Measurements from ENCODE around the gene VWA8. TPM values are rescaled to one million over a fixed set of nuclear protein-coding genes. Genes with fewer than 3 reads are reported as not detected.

Gene VWA8
- polyA plus RNA-seq, 1 donor (not counting 4 experiments of a cell fraction or from before 2014, with no cell fraction given): 17.8 TPM

- Histone ChIP-seq H4K20me1 (ENCODE audit: control insufficient read depth, extremely low read depth, insufficient read depth, low read length) (no peaks in the 10 kb centered on the region), H3K4me2 (ENCODE audit: control insufficient read depth, extremely low read depth, insufficient read depth, low read depth, low read length) (no peak overlapping the region), H3K27ac (ENCODE audit: control insufficient read depth, insufficient read depth, low read length) (no peak overlapping the region), H3K9me1 (ENCODE audit: control insufficient read depth, extremely low read depth, insufficient read depth, low read length) (no peaks in the 10 kb centered on the region), H3K27me3 (ENCODE audit: control insufficient read depth, extremely low read depth, insufficient read depth, low read length) (no peaks in the 10 kb centered on the region), H3K4me1 (ENCODE audit: control insufficient read depth, extremely low read depth, insufficient read depth, low read length) (no peaks in the 10 kb centered on the region), H3K9ac (ENCODE audit: control insufficient read depth, extremely low read depth, insufficient read depth, low read length) (no peak overlapping the region), H3K9me3 (ENCODE audit: control insufficient read depth, low read depth, low read length) (no peaks in the 10 kb centered on the region), H3K4me3 (ENCODE audit: control insufficient read depth in 2 of 3, extremely low read depth in 1 of 3, insufficient read depth in 2 of 3, low read depth in 1 of 3, low read length in 3 of 3) (no peak overlapping the region), H3K79me2 (ENCODE audit: control insufficient read depth, insufficient read depth, low read length) (no peaks in the 10 kb centered on the region), H2AFZ (ENCODE audit: control insufficient read depth, low read length) (no peak overlapping the region), H3K36me3 (ENCODE audit: control insufficient read depth in 2 of 2, extremely low read depth in 1 of 2, insufficient read depth in 2 of 2, low read length in 2 of 2) (peaks cover 0 to 2% of the 10 kb centered on the region in 2 experiments)
- dilution Hi-C loops (cut with MboI; ENCODE audit: extremely low pct_ligation_motif_present, low sequenced_read_pairs): no loop called here
- no peak for DNase-seq (ENCODE audit: low read depth, low spot score)
- peak; percentile 67 for FAIRE-seq
- TF ChIP-seq EZH2 (IDR thresholded peaks at IDR 0.05; ENCODE audit: low read length): no peak
- TF ChIP-seq, protein P1, sequence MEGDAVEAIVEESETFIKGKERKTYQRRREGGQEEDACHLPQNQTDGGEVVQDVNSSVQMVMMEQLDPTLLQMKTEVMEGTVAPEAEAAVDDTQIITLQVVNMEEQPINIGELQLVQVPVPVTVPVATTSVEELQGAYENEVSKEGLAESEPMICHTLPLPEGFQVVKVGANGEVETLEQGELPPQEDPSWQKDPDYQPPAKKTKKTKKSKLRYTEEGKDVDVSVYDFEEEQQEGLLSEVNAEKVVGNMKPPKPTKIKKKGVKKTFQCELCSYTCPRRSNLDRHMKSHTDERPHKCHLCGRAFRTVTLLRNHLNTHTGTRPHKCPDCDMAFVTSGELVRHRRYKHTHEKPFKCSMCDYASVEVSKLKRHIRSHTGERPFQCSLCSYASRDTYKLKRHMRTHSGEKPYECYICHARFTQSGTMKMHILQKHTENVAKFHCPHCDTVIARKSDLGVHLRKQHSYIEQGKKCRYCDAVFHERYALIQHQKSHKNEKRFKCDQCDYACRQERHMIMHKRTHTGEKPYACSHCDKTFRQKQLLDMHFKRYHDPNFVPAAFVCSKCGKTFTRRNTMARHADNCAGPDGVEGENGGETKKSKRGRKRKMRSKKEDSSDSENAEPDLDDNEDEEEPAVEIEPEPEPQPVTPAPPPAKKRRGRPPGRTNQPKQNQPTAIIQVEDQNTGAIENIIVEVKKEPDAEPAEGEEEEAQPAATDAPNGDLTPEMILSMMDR (optimal IDR thresholded peaks at IDR 0.05 in 1 of 3, IDR thresholded peaks at IDR 0.05 in 1 of 3, conservative IDR thresholded peaks at IDR 0.05 in 1 of 3; ENCODE audit: extremely low read depth in 1 of 3, insufficient read depth in 2 of 3, low read length in 3 of 3): peak in 2 of 3 experiments; percentile 22 to 40
Measured at GRCh38 chr13:41652735-41653361, 308.1 kb downstream of the VWA8 start.

- H3K4me3 ChIP-seq (ENCODE audit: control insufficient read depth in 2 of 3, extremely low read depth in 1 of 3, insufficient read depth in 2 of 3, low read depth in 1 of 3, low read length in 3 of 3): no peak overlapping the region
- DNase-seq (ENCODE audit: low read depth, low spot score): no peak
- peaks cover 0 to 2% of the 10 kb centered on the region in 2 experiments for H3K36me3 ChIP-seq (ENCODE audit: control insufficient read depth in 2 of 2, extremely low read depth in 1 of 2, insufficient read depth in 2 of 2, low read length in 2 of 2)
- dilution Hi-C loops (cut with MboI; ENCODE audit: extremely low pct_ligation_motif_present, low sequenced_read_pairs): no loop called here
- H3K9me3 ChIP-seq (ENCODE audit: control insufficient read depth, low read depth, low read length): no peaks in the 10 kb centered on the region
- no peak overlapping the region for H3K9ac ChIP-seq (ENCODE audit: control insufficient read depth, extremely low read depth, insufficient read depth, low read length)
- TF ChIP-seq, protein P1 (optimal IDR thresholded peaks at IDR 0.05 in 1 of 3, IDR thresholded peaks at IDR 0.05 in 1 of 3, conservative IDR thresholded peaks at IDR 0.05 in 1 of 3; ENCODE audit: extremely low read depth in 1 of 3, insufficient read depth in 2 of 3, low read length in 3 of 3): no peak
- no peak for TF ChIP-seq EZH2 (IDR thresholded peaks at IDR 0.05; ENCODE audit: low read length)
- FAIRE-seq: no peak
- H3K27me3 ChIP-seq (ENCODE audit: control insufficient read depth, extremely low read depth, insufficient read depth, low read length): no peaks in the 10 kb centered on the region
- H3K79me2 ChIP-seq (ENCODE audit: control insufficient read depth, insufficient read depth, low read length): no peaks in the 10 kb centered on the region
- no peak overlapping the region for H3K4me2 ChIP-seq (ENCODE audit: control insufficient read depth, extremely low read depth, insufficient read depth, low read depth, low read length)
- no peak overlapping the region for H2AFZ ChIP-seq (ENCODE audit: control insufficient read depth, low read length)
- no peaks in the 10 kb centered on the region for H3K4me1 ChIP-seq (ENCODE audit: control insufficient read depth, extremely low read depth, insufficient read depth, low read length)
- no peak overlapping the region for H3K27ac ChIP-seq (ENCODE audit: control insufficient read depth, insufficient read depth, low read length)
- H3K9me1 ChIP-seq (ENCODE audit: control insufficient read depth, extremely low read depth, insufficient read depth, low read length): no peaks in the 10 kb centered on the region
- H4K20me1 ChIP-seq (ENCODE audit: control insufficient read depth, extremely low read depth, insufficient read depth, low read length): no peaks in the 10 kb centered on the region
Measured at GRCh38 chr13:41651413-41652058, 309.4 kb downstream of the VWA8 start.
